Lower leg skin (tissue), 4 donors: ENCODE measurements around the gene ATXN1L. TPM values are rescaled to one million over a fixed set of nuclear protein-coding genes. Genes with fewer than 3 reads are reported as not detected.

Experiments
- DNase-seq, 2 donors: peaks; one replicate each; pipeline ENCODE4 v3.0.0-alpha.2; 2019; ENCODE audit warnings: low spot score in 2 of 2
- H3K4me3 ChIP-seq: fragments of 200-600 bp; sonication (generic); 2 replicates; pipeline ENCODE4 v1.5.1; 2017; ENCODE audit warnings: mild to moderate bottlenecking, low read depth; ENCODE audit not compliant: poor library complexity, severe bottlenecking
- POLR2A ChIP-seq, 2 donors: fragments of 450-650 bp; IDR thresholded peaks; one replicate each; pipeline ENCODE4 v1.6.1; 2016 to 2017; ENCODE audit warnings: antibody characterized with exemption in 2 of 2, mild to moderate bottlenecking in 1 of 2, moderate library complexity in 1 of 2
- WGBS, 2 donors: methylation state at CpG; one replicate each; pipeline ENCODE4 v1.1.5; 2018; 5-methylcytosine and 5-hydroxymethylcytosine counted together
- intact Hi-C: fragments of 100-400 bp; cut with DNase I; formaldehyde crosslinking; loops from one replicate; pipeline ENCODE4 v1.15.0; 2023; ENCODE audit warnings: low total_unique reads
- total RNA-seq, 4 donors: library from RNA; depleted of rRNA; stranded (reverse); fragments of >200 nt; gene quantifications; one replicate each; pipeline ENCODE4 v1.1.0, GENCODE V29; 2016
- TF ChIP-seq, protein P1 (sequence below), 3 donors: fragments of 450-650 bp; IDR thresholded peaks; one replicate each; pipeline ENCODE4 v1.5.1; 2016; ENCODE audit warnings: antibody characterized with exemption in 3 of 3, mild to moderate bottlenecking in 3 of 3, moderate library complexity in 2 of 3

ATXN1L gene
- total RNA-seq, 4 donors from 2014 or later, result 21.8 to 29.7 (median 27.2) TPM

DNA sequence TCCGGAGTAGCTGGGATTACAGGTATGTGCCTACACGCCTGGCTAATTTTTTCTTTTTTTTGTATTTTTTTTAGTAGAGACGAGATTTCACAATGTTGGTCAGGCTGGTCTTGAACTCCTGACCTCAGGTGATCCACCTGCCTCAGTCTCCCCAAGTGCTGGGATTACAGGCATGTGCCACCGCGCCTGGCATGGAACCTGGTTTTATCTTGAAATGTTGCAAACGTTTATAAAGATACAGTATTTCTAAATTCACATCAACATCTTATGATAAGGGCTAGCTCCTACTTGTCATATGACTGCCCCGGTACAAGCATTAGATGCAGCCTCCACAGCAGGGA, 48.1 kb downstream of the ATXN1L start:
- no peak overlapping the region for H3K4me3 ChIP-seq
- intact Hi-C loops, result no loop called here
- no peak for TF ChIP-seq POLR2A (IDR thresholded peaks at IDR 0.05)
- TF ChIP-seq, protein P1, sequence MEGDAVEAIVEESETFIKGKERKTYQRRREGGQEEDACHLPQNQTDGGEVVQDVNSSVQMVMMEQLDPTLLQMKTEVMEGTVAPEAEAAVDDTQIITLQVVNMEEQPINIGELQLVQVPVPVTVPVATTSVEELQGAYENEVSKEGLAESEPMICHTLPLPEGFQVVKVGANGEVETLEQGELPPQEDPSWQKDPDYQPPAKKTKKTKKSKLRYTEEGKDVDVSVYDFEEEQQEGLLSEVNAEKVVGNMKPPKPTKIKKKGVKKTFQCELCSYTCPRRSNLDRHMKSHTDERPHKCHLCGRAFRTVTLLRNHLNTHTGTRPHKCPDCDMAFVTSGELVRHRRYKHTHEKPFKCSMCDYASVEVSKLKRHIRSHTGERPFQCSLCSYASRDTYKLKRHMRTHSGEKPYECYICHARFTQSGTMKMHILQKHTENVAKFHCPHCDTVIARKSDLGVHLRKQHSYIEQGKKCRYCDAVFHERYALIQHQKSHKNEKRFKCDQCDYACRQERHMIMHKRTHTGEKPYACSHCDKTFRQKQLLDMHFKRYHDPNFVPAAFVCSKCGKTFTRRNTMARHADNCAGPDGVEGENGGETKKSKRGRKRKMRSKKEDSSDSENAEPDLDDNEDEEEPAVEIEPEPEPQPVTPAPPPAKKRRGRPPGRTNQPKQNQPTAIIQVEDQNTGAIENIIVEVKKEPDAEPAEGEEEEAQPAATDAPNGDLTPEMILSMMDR (IDR thresholded peaks at IDR 0.05), result no peak
- DNase-seq, result peak in 1 of 2 donors; percentile 80
- 37 to 46% methylated on average over 7 of the region's 7 CpGs for WGBS, 2 donors

DNA sequence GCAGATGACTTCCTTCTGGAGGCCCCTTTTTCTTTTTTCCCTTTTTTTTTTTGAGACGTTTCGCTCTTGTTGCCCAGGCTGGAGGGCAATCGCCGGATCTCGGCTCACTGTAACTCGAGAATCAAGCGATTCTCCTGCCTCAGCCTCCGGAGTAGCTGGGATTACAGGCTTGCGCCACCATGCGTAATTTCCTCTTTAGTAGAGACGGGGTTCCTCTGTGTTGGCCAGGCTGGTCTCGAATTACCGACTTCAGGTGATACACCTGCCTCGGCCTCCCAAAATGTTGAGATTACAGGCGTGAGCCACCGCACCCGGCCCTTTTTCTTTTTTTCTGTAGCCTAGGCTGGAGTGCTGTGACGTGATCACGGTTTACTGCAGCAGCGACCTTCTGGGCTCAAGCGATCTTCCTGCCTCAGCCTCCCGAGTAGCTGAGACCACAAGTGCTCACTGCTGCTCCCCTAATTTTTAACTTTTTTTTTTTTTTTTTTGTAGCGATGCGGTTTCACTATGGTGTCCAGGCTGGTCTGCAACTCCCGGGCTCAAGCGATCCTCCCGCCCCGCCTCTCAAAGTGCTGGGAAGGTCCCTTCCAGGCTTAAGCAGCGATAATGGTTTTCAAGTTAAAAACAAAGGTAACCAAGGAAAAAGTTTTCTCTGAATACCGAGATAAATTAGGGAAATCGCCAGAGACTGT, 48.6 kb downstream of the ATXN1L start:
- intact Hi-C loops, result no loop called here
- 1% methylated on average over 31 of the region's 31 CpGs for WGBS, 2 donors
- peak; percentile 42 to 88 for DNase-seq
- no peak for TF ChIP-seq POLR2A (IDR thresholded peaks at IDR 0.05)
- TF ChIP-seq, protein P1 (IDR thresholded peaks at IDR 0.05), result no peak
- H3K4me3 ChIP-seq, result peak overlapping the region; percentile 86

DNA sequence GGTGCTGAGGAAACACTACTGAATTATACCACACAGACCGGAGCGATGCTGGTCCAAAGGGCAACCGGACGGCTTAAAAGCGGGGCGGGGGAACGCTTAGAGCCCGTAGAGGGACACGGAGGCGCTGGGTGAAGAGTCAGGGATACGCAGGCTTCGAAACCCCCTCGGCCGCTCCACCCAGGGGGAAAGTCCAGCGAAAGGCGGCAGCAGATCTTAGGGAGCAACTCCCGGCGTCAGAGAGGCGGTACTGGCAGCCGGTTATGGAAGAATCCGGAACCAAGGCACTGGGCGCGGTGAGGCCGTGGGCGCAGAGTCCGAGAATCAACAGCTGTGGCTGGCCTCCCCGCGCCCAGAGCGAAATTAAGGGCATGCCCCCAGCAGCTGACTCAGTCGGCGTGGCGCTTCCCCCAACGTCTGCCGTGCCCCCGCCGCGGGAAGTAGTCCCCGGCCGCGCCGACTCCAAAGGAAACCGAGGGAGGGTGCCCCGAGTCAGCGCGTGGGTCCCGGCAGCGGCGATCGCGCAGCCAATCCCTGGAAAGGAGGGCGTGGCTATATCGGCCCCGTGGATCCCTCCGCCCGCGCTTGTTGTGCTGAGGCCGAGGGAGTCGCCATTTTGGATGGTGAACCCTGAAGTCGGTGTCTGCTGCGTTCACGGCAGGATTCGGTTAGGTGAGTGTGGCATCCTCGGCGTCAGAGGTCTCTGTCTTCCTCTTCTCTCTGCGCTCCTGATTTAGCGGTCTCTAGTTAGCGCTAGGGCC, 49.3 kb downstream of the ATXN1L start, which contains the start of gene IST1:
Gene IST1, plus strand, starts transcription at position 611 of the 758 bp plus-strand sequence. CDS start 20,110 bp downstream, outside the sequence.
- peak; percentile 97 to 100 for DNase-seq
- 0% methylated on average over 41 to 55 of the region's 67 CpGs for WGBS, 2 donors
- TF ChIP-seq POLR2A (IDR thresholded peaks at IDR 0.05), result peak in 1 of 2 donors; percentile 17
- TF ChIP-seq, protein P1 (IDR thresholded peaks at IDR 0.05), result peak in 1 of 3 donors; percentile 70
- intact Hi-C loops, result no loop called here
- H3K4me3 ChIP-seq, result peak within 1 kb of the TSS; percentile 86

DNA sequence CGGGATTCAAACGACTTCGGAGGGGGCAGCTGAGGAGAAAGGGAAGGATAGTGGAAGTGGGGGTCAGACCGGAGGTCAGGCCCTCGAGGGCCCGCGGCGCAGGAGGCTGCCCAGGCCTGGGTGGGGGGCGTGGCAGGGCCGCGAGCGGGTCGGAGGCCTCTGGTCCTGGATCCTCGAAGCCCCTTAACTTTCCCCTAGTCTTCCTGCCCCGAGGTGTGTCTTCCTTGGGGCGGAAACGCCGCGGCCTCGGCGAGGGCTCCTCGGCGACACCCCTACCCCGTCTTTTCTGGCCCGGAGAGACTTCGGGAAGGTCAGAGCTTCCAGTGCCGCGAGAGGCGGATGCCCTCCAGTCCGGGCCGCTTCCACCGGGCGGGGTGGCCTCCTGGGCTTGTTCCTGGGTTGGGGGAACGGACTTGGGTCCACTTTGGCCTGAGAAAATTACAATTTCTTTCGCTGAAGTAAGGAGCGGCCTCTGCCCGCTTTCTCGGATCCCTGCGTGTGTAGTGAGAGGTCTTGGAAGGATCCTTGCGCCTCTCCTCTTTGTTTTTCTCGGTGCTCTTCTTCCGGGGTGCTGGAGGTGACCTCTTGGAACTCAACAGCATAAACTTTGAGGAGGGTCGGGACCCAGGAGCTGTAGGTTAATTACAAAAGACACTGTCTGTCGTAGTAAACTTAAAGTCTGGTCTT, 50.0 kb downstream of the ATXN1L start:
- no peak for TF ChIP-seq POLR2A (IDR thresholded peaks at IDR 0.05)
- TF ChIP-seq, protein P1 (IDR thresholded peaks at IDR 0.05), result no peak
- DNase-seq, result peak; percentile 25 to 92
- intact Hi-C loops, result no loop called here
- WGBS, 2 donors, result 1% methylated on average over 43 to 44 of the region's 44 CpGs
- H3K4me3 ChIP-seq, result peak overlapping the region; percentile 86

DNA sequence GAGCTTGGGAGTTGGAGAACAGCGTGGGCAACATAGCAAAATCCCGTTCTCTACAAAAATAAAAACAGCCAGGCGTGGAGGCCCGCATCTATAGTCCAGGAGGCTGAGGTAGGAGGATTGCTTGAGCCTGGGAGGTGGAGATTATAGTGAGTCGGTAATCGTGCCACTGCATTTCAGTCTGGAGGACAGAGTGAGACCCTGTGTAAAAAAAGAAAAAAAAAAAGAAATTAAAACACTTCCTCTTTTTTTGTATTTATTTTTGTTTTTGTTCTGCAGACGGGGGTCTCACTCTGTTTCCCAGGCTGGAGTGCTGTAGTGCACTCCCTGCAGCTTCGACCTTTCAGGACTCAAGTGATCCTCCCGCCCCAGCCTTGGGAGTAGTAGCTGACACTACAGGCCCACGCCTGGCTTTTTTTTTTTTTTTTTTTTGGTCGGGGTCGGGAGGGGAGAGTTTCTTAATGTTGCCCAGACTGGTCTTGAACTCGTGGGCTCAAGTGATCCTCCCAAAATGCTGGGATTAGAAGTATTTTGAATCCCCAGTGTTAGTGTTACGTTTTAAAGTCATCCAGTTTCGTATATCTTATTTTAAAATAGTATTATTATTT, 51.1 kb downstream of the ATXN1L start:
- TF ChIP-seq, protein P1 (IDR thresholded peaks at IDR 0.05), result no peak
- no peak overlapping the region for H3K4me3 ChIP-seq
- WGBS, 2 donors, result 49 to 52% methylated on average over 15 of the region's 15 CpGs
- intact Hi-C loops, result no loop called here
- no peak for DNase-seq
